PC-9 (cell line): ENCODE data around the gene LIMCH1.

ENCODE experiments used
- CTCF ChIP-seq: fragments of 200-600 bp; sonication (generic); conservative IDR thresholded peaks from 2 replicates; pipeline ENCODE4 v1.6.1; 2017; ENCODE audit warnings: mixed run types, antibody characterized with exemption, mild to moderate bottlenecking, moderate library complexity
- EZH2 ChIP-seq: fragments of 200-600 bp; sonication (generic); IDR thresholded peaks from 2 replicates; pipeline ENCODE4 v1.8.0; 2017; ENCODE audit warnings: antibody characterized with exemption, low read depth

GRCh38 chr4:41622787-41623186 is 84.8 kb downstream of the LIMCH1 start:
- TF ChIP-seq CTCF (no peak), EZH2 (no peak)
